Skeletal muscle cell (primary cell): ENCODE data around the gene RUFY3.
"Not testable (repeated sequence)": the region's sequence is repeated elsewhere in the genome, so short reads cannot be mapped to it uniquely, and the experiment has no call there.

ENCODE experiments used
- DNase-seq: peaks from one replicate; pipeline ENCODE4 v3.0.0-alpha.2; 2010; ENCODE audit warnings: low read depth
- H3K4me3 ChIP-seq: 2 replicates; pipeline ENCODE4 v1.5.1; 2011; ENCODE audit warnings: low read depth, mild to moderate bottlenecking, control low read depth, low read length, moderate library complexity

RUFY3 gene

GRCh38 chr4:70704931-70705182 lies 16.9 kb upstream of the RUFY3 start:
- no peak for DNase-seq
- H3K4me3 ChIP-seq, result peak overlapping the region; percentile 71

GRCh38 chr4:70705183-70706043 lies 16.4 kb upstream of the RUFY3 start:
- no peak for DNase-seq
- peak overlapping the region; percentile 71 for H3K4me3 ChIP-seq

GRCh38 chr4:70706044-70706461 lies 15.7 kb upstream of the RUFY3 start:
- H3K4me3 ChIP-seq, result peak overlapping the region; percentile 71
- DNase-seq, result no peak

GRCh38 chr4:70706516-70706915 lies 15.2 kb upstream of the RUFY3 start:
- peak overlapping the region; percentile 71 for H3K4me3 ChIP-seq
- DNase-seq, result no peak

- no peak for DNase-seq
- H3K4me3 ChIP-seq, result no peak overlapping the region
Measured at GRCh38 chr4:70709611-70710205, 12.1 kb upstream of the RUFY3 start.

- DNase-seq, result no peak
- H3K4me3 ChIP-seq, result no peak overlapping the region
Measured at GRCh38 chr4:70711599-70711998, 10.2 kb upstream of the RUFY3 start.

- H3K4me3 ChIP-seq, result no peak overlapping the region
- no peak for DNase-seq
Measured at GRCh38 chr4:70712150-70712549, 9.6 kb upstream of the RUFY3 start.

GRCh38 chr4:70712604-70713452 lies 8.9 kb upstream of the RUFY3 start:
- DNase-seq, result no peak

GRCh38 chr4:70713453-70714078 lies 8.2 kb upstream of the RUFY3 start:
- no peak for DNase-seq
- no peak overlapping the region for H3K4me3 ChIP-seq

More at GRCh38 chr4:70712604-70713452, 8.9 kb upstream of the RUFY3 start:
- H3K4me3 ChIP-seq, result no peak overlapping the region

GRCh38 chr4:70714079-70714887 lies 7.5 kb upstream of the RUFY3 start:
- no peak for DNase-seq
- no peak overlapping the region for H3K4me3 ChIP-seq

GRCh38 chr4:70715097-70715496 lies 6.7 kb upstream of the RUFY3 start:
- no peak for DNase-seq
- no peak overlapping the region for H3K4me3 ChIP-seq

- no peak for DNase-seq
- H3K4me3 ChIP-seq, result no peak overlapping the region
Measured at GRCh38 chr4:70718811-70719604, 2.8 kb upstream of the RUFY3 start.

GRCh38 chr4:70722199-70722791 lies 531 bp downstream of the RUFY3 start:
- no peak for DNase-seq
- H3K4me3 ChIP-seq, result peak overlapping the region; percentile 52

- DNase-seq, result no peak
- no peak overlapping the region for H3K4me3 ChIP-seq
Measured at GRCh38 chr4:70724463-70724862, 2.7 kb downstream of the RUFY3 start.

GRCh38 chr4:70725633-70726032 lies 3.9 kb downstream of the RUFY3 start:
- no peak overlapping the region for H3K4me3 ChIP-seq
- no peak for DNase-seq

GRCh38 chr4:70726515-70726914 lies 4.8 kb downstream of the RUFY3 start:
- DNase-seq, H3K4me3 ChIP-seq: not testable (repeated sequence)

GRCh38 chr4:70728091-70728490 lies 6.3 kb downstream of the RUFY3 start:
- DNase-seq, result no peak
- no peak overlapping the region for H3K4me3 ChIP-seq

GRCh38 chr4:70732878-70733277 lies 11.1 kb downstream of the RUFY3 start:
- DNase-seq, H3K4me3 ChIP-seq: not testable (repeated sequence)
